Left forelimb (tissue), 1 donor: ENCODE results near the gene NUDT14.

Experiments used
- DNase-seq: peaks from one replicate; pipeline ENCODE4 v3.0.0-alpha.2; 2018; ENCODE audit warnings: low spot score

NUDT14 gene

DNA sequence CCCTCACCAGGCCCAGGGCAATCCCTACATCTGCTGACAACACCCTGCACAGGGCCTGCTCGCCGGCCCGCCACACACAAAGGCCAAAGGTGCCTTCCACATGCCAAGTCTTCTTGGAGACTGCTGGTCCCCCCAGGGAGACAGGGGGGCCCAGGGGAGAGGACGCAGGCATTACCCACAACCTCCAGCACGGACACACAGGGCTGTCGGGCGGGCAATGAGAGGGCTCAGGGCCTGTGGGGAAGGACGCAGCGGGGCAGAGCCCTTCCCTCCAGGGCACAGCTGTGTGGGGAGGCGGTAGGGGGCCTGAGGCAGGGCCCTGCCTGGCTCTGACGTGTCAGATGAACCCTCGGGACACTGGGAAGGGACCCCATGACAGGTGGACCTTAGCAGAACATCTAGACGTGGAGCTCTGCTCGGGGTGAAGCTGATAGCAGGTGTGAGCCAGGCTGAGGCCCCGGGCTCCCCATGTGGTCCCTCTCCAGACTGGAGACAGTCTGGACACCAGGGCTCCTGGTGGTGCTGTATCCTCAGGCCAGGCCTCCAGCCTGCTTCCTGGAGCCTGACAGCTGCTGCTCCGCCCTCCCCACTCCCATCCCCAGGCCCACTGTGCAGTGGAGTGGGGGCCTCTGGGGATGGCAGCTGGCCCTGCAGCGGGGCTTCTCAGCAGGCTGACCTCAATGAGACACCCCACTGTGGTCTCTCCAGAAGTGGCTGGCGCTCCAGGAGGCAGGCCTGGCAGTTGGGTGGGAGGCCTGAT is 31.6 kb upstream of the NUDT14 start:
- DNase-seq = no peak

DNA sequence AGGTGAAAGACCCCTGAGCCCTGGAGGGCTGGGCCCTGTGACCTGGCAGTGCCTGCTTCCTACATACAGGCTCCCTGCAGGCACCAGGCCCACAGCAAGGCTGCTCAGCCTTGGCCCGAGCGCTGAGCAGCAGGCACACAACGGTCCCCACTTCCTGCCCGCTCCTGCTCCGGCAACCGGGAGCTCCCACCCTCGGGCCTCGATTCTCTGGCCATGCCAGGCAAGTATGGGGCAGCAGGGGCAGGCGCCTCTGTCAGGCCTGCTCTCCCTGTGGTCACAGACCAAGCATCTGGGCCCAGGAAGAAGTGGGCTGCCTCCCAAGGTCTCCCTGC is 30.6 kb upstream of the NUDT14 start:
- no peak for DNase-seq

DNA sequence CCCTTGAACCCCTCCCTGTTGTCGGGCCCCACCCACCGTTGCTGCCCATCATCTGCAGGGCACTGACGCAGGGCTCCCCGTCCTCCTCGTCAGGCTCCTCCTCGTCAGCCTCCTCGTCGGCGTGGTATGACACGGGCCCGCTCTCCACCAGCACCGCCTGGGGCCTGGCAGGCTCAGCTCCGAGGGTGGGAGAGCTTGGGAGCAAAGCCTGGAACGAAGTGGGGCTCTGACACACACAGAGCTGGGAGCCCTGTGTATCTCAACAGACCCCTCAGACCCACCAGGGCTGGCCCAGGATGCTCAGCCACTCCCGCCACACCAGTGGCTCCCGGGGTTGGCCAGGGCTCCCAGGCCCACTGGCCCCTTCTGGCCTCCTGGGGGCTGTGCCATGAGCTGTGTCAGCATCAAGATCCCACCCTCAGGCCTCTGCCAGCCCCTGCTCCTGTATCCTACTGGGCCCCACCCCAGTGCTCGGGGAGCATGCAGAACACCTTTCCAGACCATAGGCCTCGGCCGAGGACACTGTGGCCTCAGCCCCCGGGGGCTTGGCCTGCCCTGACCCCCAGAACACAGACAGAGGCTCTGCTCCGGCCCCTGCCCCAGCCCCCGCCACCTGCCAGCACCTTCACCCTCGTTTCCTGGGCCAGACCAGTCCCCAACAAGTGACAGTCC is 30.1 kb upstream of the NUDT14 start:
- DNase-seq = no peak

DNA sequence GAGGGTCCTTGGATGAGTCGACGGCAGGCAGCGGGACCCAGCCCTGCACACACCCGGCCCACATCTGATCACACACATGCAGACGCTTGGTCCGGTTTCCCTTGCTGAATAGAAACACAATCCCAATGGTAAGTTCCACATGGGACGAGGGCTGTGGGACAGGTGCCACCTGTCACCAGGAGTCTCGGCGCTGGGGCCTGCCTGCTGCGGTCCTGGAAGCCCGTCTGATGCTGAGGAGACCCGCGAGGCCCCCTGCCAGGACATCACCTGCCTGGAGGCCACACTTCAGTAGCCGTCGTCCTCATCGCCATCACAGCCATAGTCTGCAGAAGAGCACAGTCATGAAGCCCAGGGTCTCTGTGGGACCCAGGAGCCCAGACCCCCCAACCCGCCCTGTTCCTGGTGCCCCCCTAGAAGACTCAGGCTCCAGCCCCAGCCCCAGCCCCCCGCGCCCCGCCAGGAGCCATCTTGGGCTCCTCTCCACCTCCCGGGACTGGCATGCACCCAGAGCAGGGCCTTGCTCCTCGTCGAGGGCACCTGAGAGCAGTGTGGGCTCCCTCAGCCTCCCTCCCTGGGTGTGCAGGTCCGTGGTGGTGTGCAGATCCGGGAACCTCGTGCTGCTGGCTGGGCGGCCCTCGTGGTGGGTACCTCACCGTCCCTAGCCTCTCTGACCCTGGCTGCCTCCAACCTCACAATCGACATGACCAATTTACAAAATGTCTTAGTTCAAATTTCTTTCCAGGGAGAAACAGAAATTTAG is 29.3 kb upstream of the NUDT14 start:
- DNase-seq = no peak

- no peak for DNase-seq
Measured at GRCh38 chr14:105209646-105210045, 28.5 kb upstream of the NUDT14 start.

DNA sequence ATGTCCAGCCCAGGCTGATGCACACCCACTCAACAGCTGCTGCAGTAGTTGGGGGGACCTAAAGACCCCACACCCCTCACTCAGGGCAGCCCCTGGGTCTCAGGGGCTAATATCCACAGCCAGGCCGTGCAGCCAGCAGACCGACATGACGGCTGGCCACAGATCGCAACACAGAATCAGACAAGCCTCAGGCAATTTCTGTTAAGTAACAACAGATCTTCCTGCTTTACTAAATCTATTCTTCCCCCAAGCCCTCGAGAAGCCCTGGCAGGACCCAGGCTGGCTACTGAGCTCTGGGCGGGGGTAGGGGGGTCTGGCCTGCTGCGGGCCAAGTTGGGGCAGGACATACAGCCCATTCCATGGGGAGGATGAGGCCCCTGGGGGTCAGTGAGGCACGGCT is 28.0 kb upstream of the NUDT14 start:
- DNase-seq = no peak

- DNase-seq = no peak
Measured at GRCh38 chr14:105208738-105209075, 27.6 kb upstream of the NUDT14 start.

DNA sequence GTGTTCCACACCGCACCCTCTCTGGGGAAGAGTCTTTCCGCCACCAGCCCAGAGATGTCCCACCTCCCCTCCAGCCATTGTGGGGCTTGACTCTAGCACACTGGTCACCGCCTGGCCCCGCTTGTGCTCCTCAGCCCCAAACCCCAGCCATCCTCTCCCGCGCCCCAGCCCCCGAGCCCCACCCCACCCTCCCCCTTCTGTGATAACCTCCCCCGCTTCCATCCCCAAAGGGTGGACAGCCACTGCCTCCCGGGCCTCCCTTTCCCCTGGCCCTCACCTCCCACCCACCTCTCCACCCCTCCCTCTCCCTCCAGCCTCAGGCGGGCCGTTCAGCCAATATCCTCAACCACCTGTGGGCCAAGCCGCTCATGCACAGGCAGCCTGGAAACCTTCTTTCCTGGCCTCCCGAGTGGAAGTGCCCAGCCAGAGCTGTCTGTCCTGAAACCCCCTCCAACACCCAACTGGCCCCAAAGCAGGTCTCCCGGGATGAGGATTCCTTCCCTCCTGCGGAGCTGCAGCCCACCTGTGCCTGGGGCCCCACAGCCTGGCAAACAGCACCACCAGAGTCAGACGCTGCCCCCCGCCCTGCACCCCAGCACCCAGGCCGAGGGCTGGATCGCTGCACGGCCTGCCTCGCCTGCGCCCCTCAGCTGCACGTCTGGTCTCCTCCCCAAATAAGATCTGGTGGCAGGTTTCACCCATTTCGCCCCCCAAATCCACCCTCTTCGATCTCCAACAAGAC is 27.1 kb upstream of the NUDT14 start:
- no peak for DNase-seq

GRCh38 chr14:105207460-105207901 is 26.4 kb upstream of the NUDT14 start:
- DNase-seq = no peak

GRCh38 chr14:105206873-105207272 is 25.8 kb upstream of the NUDT14 start:
- no peak for DNase-seq

DNA sequence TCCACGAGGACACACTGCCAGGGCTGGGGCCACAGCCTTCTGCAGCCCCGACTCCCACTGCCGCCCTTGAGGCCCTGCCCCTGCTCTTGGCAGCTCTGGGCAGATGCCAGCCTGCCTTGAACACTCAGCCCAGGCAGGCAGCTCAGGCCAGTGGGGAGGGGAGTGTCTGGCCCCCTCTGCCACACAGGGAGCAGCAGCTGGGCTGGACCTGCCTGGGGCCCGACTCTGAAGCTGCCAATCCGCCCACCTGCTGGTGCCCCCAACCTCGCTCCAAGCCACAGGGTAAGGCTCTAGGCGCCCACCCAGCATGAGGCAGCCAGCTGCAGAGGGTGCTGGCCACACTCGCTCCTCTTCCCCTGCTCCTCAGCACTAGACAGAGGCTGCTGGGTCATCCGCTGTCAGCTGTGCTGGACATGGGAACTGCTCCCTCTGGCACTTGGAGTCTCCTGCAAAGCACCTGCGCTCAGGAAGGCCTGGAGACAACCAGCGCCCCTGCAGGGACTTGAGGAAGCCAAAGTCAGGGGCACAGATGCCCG is 24.6 kb upstream of the NUDT14 start:
- no peak for DNase-seq

DNA sequence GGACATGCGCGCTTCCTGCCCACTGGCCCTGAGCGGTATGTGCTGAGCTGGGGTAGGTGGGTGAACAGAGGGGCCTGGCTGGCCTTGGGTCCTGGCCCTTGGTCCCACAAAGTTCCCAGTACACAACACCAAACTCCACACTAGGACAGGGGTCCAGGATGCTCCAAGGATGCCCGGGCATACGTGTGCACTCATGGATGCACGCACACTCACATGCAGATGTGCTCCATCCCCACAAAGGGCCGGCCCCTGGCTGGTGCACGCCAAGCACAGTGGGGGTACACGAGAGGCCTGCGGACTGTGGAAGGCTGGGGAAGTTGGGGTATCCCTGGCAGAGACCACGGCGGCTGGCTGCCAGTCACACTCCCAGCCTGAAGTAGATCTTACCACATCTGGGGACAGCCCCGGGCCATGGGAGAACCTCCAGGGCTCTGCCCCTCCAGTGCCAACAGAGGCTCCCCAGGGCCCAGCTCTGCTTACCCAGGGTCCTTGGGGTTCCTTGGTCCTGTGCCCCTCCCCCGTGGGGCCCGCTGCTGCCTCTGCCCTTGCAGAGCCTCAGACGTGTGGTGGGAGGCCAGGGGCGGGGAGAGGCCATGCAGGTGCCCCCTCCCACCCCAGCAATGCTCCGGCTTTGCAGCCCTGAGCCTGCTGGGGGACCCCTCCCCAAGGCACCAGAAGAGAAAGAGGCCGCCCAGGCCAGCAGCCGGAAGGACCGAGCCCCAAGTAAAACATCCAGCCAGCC is 24.0 kb upstream of the NUDT14 start:
- DNase-seq = no peak

- no peak for DNase-seq
Measured at GRCh38 chr14:105204206-105204930, 23.3 kb upstream of the NUDT14 start.

GRCh38 chr14:105203701-105204100 is 22.6 kb upstream of the NUDT14 start:
- no peak for DNase-seq

DNA sequence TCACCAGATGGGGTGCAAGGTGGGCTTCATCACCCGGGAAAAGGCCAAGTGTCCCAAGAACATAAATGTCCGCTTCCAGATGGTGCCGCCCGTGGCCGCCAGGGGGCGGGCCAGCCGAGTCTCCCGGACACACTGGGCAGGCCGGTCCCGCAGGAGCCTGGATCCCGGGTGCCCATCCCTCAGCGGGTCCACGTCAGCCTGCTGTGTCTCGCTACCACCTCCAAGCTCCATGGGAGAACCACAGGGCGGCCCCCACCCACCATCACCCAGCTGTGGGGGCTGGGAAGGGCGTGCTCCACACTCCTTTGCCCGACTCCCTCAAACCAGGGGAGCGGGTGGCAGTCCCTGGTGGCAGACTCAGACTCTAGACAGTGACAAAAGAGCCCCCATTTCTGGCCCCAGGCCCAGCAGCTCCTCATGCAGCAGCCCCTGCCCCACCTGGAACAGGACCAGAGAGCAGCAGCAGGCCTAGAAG is 22.0 kb upstream of the NUDT14 start:
- DNase-seq = peak; percentile 82

DNA sequence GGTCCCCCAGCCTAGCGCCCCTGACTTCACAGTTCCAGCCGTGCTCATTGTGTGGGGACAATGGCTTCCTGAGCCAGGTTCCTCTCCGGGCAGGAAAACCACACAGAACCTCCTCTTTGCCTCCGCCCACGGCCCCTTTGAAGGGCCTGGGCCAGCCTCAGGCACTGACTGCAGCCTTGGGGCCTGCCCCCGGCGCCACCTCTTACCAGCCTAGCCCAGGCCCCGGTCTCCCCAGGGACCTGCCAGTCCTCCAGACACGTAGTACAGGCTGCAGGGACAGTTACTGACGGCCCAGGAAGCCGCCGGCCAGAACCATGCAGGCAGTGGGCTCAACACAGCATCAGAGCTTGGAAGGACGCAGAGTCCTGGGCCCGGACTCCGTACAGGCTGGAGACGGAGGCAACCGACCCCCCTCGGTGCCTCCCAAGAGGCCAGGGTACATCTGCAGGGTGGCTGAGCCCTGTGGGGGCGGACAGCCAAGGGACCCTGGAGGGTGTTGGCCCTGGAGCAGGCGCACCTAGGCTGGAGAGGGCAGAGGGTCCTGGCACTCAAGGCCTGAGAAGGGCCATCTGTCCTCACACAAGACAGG is 20.9 kb upstream of the NUDT14 start:
- DNase-seq = no peak

- no peak for DNase-seq
Measured at GRCh38 chr14:105201156-105201924, 20.2 kb upstream of the NUDT14 start.

- DNase-seq = no peak
Measured at GRCh38 chr14:105200641-105201040, 19.5 kb upstream of the NUDT14 start.

GRCh38 chr14:105200074-105200473 is 19.0 kb upstream of the NUDT14 start:
- DNase-seq = no peak

DNA sequence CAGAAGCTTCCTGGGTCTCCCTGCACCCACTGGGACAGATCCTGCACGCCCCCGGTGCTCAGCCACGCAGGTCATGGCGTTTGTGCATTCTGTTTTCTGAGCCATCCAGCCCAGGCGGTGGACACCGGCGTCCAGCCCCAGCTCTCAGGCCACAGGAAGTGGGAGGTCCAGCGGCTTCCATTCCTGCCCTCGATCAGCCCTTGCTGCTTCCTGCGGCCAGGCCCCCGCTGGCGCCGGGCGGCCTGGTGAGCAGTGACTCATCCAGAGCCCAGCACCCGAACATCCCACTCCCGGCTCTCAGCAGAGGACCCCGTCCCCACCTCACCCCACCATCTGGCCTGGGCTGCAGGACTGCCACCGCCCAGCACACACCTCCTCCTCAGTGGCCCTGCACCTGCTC is 18.0 kb upstream of the NUDT14 start:
- no peak for DNase-seq
